ENCODE data around the gene RHOV. TPM values are rescaled to one million over a fixed set of nuclear protein-coding genes. Genes with fewer than 3 reads are reported as not detected.

Gene RHOV
- total RNA-seq, 1 experiment from 2014 or later, result 6.0 TPM

DNA sequence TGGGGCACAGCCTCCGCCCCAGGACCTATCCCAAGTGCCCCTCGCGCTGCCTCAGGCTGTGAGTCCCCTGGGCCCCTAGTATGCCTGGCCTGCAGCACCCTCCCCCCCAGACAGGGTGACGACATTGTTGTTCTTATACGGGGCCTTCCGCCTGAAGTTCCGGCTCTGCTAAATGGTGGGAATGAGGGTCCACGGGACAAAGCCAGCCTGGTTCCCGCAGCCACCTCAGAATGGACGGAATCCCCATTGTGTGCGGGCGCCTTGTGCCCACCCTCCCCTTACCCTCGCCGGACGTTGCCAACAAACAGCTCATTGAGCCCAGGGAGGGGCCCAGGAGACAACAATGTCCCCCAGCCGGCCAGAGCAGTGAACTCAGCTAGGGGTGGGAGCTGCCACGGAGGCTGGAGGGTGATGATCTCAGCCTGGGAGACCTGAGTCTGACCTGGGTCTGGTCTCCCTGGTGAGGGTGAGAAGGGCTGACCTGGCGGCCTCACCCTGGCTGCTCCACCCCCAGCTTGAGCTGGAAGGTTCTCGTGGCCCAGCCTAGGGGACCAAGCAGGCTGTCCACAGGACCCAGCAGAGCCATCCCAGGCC lies 44.9 kb upstream of the RHOV start:
- POLR2A ChIA-PET, result interaction anchor here (0.7 to 2.6 kb wide), 2 partner anchors 10 to 301 kb away, joined by 4 to 11 read pairs; partner anchors contain the start of gene DLL4
- no peaks in the 10 kb centered on the region for H4K20me1 ChIP-seq (ENCODE audit: insufficient read depth)
- no peaks in the 10 kb centered on the region for H3K4me1 ChIP-seq (ENCODE audit: control insufficient read depth in 1 of 2, insufficient read depth in 2 of 2, low read length in 2 of 2)
- no TSS peak for BruUV-seq (replicated peaks)
- no peaks in the 10 kb centered on the region for H3K79me2 ChIP-seq (ENCODE audit: insufficient read depth, low read length)
- no peaks in the 10 kb centered on the region for H3K36me3 ChIP-seq (ENCODE audit: control insufficient read depth in 1 of 2, insufficient read depth in 2 of 2, low read length in 2 of 2)
- no peak overlapping the region for H3K4me3 ChIP-seq (replicated peaks in 1 of 2; ENCODE audit: low read depth in 1 of 2, low read length in 2 of 2)
- ATAC-seq (no peak), DNase-seq (ENCODE audit: low read depth, low spot score) (no peak)
- H3K27ac ChIP-seq (ENCODE audit: low read depth, low read length), result no peak overlapping the region
- TF ChIP-seq CBX3 (IDR thresholded peaks at IDR 0.05; ENCODE audit: low read depth), result no peak
- TF ChIP-seq YY1 (IDR thresholded peaks at IDR 0.05; ENCODE audit: extremely low read depth, insufficient replicate concordance, low read depth, low read length), result no peak
- no peak for TF ChIP-seq CTCF (IDR thresholded peaks at IDR 0.05 in 2 of 3, conservative IDR thresholded peaks at IDR 0.05 in 1 of 3; ENCODE audit: borderline replicate concordance in 1 of 3, insufficient read depth in 1 of 3, low read depth in 2 of 3, low read length in 2 of 3)
- TF ChIP-seq, protein P1, sequence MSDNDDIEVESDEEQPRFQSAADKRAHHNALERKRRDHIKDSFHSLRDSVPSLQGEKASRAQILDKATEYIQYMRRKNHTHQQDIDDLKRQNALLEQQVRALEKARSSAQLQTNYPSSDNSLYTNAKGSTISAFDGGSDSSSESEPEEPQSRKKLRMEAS (IDR thresholded peaks at IDR 0.05), result no peak
- TF ChIP-seq, protein P2, sequence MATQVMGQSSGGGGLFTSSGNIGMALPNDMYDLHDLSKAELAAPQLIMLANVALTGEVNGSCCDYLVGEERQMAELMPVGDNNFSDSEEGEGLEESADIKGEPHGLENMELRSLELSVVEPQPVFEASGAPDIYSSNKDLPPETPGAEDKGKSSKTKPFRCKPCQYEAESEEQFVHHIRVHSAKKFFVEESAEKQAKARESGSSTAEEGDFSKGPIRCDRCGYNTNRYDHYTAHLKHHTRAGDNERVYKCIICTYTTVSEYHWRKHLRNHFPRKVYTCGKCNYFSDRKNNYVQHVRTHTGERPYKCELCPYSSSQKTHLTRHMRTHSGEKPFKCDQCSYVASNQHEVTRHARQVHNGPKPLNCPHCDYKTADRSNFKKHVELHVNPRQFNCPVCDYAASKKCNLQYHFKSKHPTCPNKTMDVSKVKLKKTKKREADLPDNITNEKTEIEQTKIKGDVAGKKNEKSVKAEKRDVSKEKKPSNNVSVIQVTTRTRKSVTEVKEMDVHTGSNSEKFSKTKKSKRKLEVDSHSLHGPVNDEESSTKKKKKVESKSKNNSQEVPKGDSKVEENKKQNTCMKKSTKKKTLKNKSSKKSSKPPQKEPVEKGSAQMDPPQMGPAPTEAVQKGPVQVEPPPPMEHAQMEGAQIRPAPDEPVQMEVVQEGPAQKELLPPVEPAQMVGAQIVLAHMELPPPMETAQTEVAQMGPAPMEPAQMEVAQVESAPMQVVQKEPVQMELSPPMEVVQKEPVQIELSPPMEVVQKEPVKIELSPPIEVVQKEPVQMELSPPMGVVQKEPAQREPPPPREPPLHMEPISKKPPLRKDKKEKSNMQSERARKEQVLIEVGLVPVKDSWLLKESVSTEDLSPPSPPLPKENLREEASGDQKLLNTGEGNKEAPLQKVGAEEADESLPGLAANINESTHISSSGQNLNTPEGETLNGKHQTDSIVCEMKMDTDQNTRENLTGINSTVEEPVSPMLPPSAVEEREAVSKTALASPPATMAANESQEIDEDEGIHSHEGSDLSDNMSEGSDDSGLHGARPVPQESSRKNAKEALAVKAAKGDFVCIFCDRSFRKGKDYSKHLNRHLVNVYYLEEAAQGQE (IDR thresholded peaks at IDR 0.05; ENCODE audit: low read depth), result no peak
- TF ChIP-seq TCF7L2 (IDR thresholded peaks at IDR 0.05; ENCODE audit: borderline replicate concordance, extremely low read depth, insufficient read depth, insufficient read length), result no peak
- TF ChIP-seq JUND (IDR thresholded peaks at IDR 0.05), result no peak
- TF ChIP-seq POLR2A (IDR thresholded peaks at IDR 0.05; ENCODE audit: borderline replicate concordance, extremely low read depth, insufficient read depth, insufficient read length), result no peak
- TF ChIP-seq ZNF274 (IDR thresholded peaks at IDR 0.05; ENCODE audit: low read depth, low read length), result no peak
- TF ChIP-seq RAD21 (IDR thresholded peaks at IDR 0.05; ENCODE audit: low read depth), result no peak
- TF ChIP-seq, protein P3, sequence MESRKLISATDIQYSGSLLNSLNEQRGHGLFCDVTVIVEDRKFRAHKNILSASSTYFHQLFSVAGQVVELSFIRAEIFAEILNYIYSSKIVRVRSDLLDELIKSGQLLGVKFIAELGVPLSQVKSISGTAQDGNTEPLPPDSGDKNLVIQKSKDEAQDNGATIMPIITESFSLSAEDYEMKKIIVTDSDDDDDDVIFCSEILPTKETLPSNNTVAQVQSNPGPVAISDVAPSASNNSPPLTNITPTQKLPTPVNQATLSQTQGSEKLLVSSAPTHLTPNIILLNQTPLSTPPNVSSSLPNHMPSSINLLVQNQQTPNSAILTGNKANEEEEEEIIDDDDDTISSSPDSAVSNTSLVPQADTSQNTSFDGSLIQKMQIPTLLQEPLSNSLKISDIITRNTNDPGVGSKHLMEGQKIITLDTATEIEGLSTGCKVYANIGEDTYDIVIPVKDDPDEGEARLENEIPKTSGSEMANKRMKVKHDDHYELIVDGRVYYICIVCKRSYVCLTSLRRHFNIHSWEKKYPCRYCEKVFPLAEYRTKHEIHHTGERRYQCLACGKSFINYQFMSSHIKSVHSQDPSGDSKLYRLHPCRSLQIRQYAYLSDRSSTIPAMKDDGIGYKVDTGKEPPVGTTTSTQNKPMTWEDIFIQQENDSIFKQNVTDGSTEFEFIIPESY (IDR thresholded peaks at IDR 0.05; ENCODE audit: extremely low read depth, insufficient replicate concordance, low read length), result no peak
- TF ChIP-seq CEBPB (IDR thresholded peaks at IDR 0.05; ENCODE audit: low read depth), result no peak
- RAD21 ChIA-PET (ENCODE audit: low non-redundant PET in 1 of 2, low total read pairs in 2 of 2, uncharacterized antibody in 2 of 2, unreplicated experiment in 2 of 2), result no interaction called here
- CTCF ChIA-PET, result interaction anchor here (1.0 to 1.1 kb wide), 2 partner anchors 12 to 265 kb away, joined by 3 read pairs; no protein-coding TSS in a partner anchor
- H3K9ac ChIP-seq (ENCODE audit: low read length), result no peak overlapping the region
- no peak overlapping the region for H3K4me2 ChIP-seq (ENCODE audit: low read length)
- no peaks in the 10 kb centered on the region for H3K9me3 ChIP-seq (ENCODE audit: control insufficient read depth in 1 of 2, insufficient read depth in 1 of 2, low read depth in 1 of 2, low read length in 2 of 2)
- no peak overlapping the region for H2AFZ ChIP-seq (ENCODE audit: low read depth, low read length, poor library complexity, severe bottlenecking)
- H3K9me2 ChIP-seq (ENCODE audit: insufficient read depth), result no peaks in the 10 kb centered on the region
- H3K27me3 ChIP-seq (ENCODE audit: insufficient read depth, low read length), result no peaks in the 10 kb centered on the region
- intact Hi-C loops (cut with micrococcal nuclease), result no loop called here
